OCI-LY7 (cell line): ENCODE data around the gene NIN. TPM values are rescaled to one million over a fixed set of nuclear protein-coding genes. Genes with fewer than 3 reads are reported as not detected.
A peak's percentile ranks its signal among the peaks of the same experiment; 100 is the strongest.

Source experiments
- BruUV-seq: library from RNA; stranded (reverse); fragments of 400-500 nt; replicated peaks from 2 replicates; lab custom pipeline; 2021; lab: Mats Ljungman, UMichigan
- CTCF ChIA-PET: fragments of 300-600 bp; sonication (Branson Sonifier 250); formaldehyde crosslinking; loops from one replicate; lab custom pipeline; 2022; ENCODE audit warnings: antibody characterized with exemption; ENCODE audit not compliant: unreplicated experiment; lab: Charles Lee
- POLR2A ChIA-PET: fragments of 300-600 bp; sonication (Branson Sonifier 250); formaldehyde crosslinking; loops from one replicate; lab custom pipeline; 2022; ENCODE audit warnings: antibody characterized with exemption; lab: Charles Lee
- DNase-seq: peaks from one replicate; pipeline ENCODE4 v3.0.0-alpha.2; 2015; ENCODE audit warnings: low spot score
- H2AFZ ChIP-seq: fragments of 200-600 bp; sonication (generic), shearing (Covaris generic); 2 replicates; pipeline ENCODE4 v1.6.1; 2014; ENCODE audit warnings: mild to moderate bottlenecking, antibody characterized with exemption, low read length, moderate library complexity
- H3K27ac ChIP-seq: fragments of 200-600 bp; sonication (generic); 2 replicates; pipeline ENCODE4 v1.5.1; 2014; ENCODE audit warnings: mixed run types, low read depth, mild to moderate bottlenecking, moderate library complexity, low read length, inconsistent platforms; ENCODE audit not compliant: poor library complexity, severe bottlenecking
- H3K36me3 ChIP-seq: fragments of 200-600 bp; sonication (generic); 2 replicates; pipeline ENCODE4 v1.6.1; 2014; ENCODE audit warnings: mild to moderate bottlenecking, antibody characterized with exemption, low read length, moderate library complexity, mixed read lengths; ENCODE audit not compliant: insufficient read depth
- H3K4me1 ChIP-seq: fragments of 200-600 bp; sonication (generic); 2 replicates; pipeline ENCODE4 v1.5.1; 2014; ENCODE audit warnings: mild to moderate bottlenecking, low read length; ENCODE audit not compliant: insufficient read depth, poor library complexity, severe bottlenecking
- H3K4me2 ChIP-seq: fragments of 200-600 bp; sonication (generic); 2 replicates; pipeline ENCODE4 v1.6.1; 2014; ENCODE audit warnings: mild to moderate bottlenecking, low read length
- H3K4me3 ChIP-seq: fragments of 200-600 bp; sonication (generic); 2 replicates; pipeline ENCODE4 v1.5.1; 2014; ENCODE audit warnings: mild to moderate bottlenecking, low read depth, low read length; ENCODE audit not compliant: poor library complexity, severe bottlenecking
- H3K79me2 ChIP-seq: fragments of 200-600 bp; sonication (generic); 2 replicates; pipeline ENCODE4 v1.6.1; 2016; ENCODE audit warnings: low read depth, mild to moderate bottlenecking, low read length, moderate library complexity, mixed read lengths; ENCODE audit not compliant: insufficient read depth
- H3K9me2 ChIP-seq: fragments of 200-600 bp; sonication (generic); 2 replicates; pipeline ENCODE4 v1.6.1; 2016; ENCODE audit warnings: mild to moderate bottlenecking, low read length, mixed read lengths; ENCODE audit not compliant: insufficient read depth
- H3K9me3 ChIP-seq: fragments of 200-600 bp; sonication (generic); 2 replicates; pipeline ENCODE4 v1.6.1; 2014; ENCODE audit warnings: mild to moderate bottlenecking, mixed run types, low read length, mixed read lengths
- H4K20me1 ChIP-seq: fragments of 200-600 bp; sonication (generic); 2 replicates; pipeline ENCODE4 v1.6.1; 2014; ENCODE audit warnings: mild to moderate bottlenecking, antibody characterized with exemption, low read length, moderate library complexity, mixed read lengths; ENCODE audit not compliant: insufficient read depth
- CTCF ChIP-seq: fragments of 200-600 bp; sonication (generic); conservative IDR thresholded peaks from 2 replicates; pipeline ENCODE4 v1.5.1; 2014; ENCODE audit warnings: mild to moderate bottlenecking, antibody characterized with exemption, low read length, moderate library complexity, mixed read lengths
- EZH2phosphoT487 ChIP-seq: fragments of 200-600 bp; sonication (generic); IDR thresholded peaks from 2 replicates; pipeline ENCODE4 v1.6.1; 2018; ENCODE audit warnings: low read depth, borderline replicate concordance, mild to moderate bottlenecking, mixed run types, antibody characterized with exemption, low read length, moderate library complexity, mixed read lengths
- intact Hi-C: fragments of 100-400 bp; cut with micrococcal nuclease; formaldehyde crosslinking; loops from one replicate; pipeline ENCODE4 v1.10.0; 2022; ENCODE audit not compliant: unreplicated experiment
- total RNA-seq, 2 experiments: library from RNA; depleted of rRNA in 1 of 2; stranded (reverse); fragments of >200 nt in 1 of 2; shearing (Covaris generic) in 1 of 2; gene quantifications; 2 replicates each; pipeline ENCODE4 v1.2.3, GENCODE V29; 2014 to 2022

Gene NIN
- total RNA-seq, 2 experiments from 2014 or later = 95.3 to 189 TPM

- POLR2A ChIA-PET = interaction anchor here (0.6 to 12.2 kb wide), 9 partner anchors 9 to 46 kb away, joined by 3 to 156 read pairs (median 4); no protein-coding TSS in a partner anchor
- no TSS peak for BruUV-seq
- H3K4me3 ChIP-seq = peak overlapping the region; percentile 50
Observed at GRCh38 chr14:50812856-50813543, 18.0 kb downstream of the NIN start.

GRCh38 chr14:50812180-50812579 lies 18.8 kb downstream of the NIN start:
- peak overlapping the region; percentile 74 for H3K27ac ChIP-seq
- H3K4me2 ChIP-seq = peak overlapping the region; percentile 76
- ChIA-PET POLR2A (interaction anchor here (0.8 to 12.2 kb wide), 8 partner anchors 10 to 36 kb away, joined by 3 to 156 read pairs (median 7); partner anchors contain the start of gene NIN), CTCF (interaction anchor here (1.3 kb wide), 1 partner anchor 17 kb away, joined by 4 read pairs; no protein-coding TSS in a partner anchor)
- intact Hi-C loops = loop anchor here (2.0 kb wide), 1 partner anchor 19 kb away; no protein-coding TSS in a partner anchor
- no peak overlapping the region for H3K4me3 ChIP-seq
- peaks cover 37% of the 10 kb centered on the region for H3K4me1 ChIP-seq
- H4K20me1 ChIP-seq = no peaks in the 10 kb centered on the region
- no peak overlapping the region for H2AFZ ChIP-seq
- DNase-seq = no peak
- peaks cover 8% of the 10 kb centered on the region; the same call in 1 of the 2 replicates for H3K9me3 ChIP-seq
- TF ChIP-seq CTCF (no peak), EZH2phosphoT487 (no peak)
- H3K9me2 ChIP-seq = no peaks in the 10 kb centered on the region
- peaks cover 90% of the 10 kb centered on the region for H3K79me2 ChIP-seq
- no TSS peak for BruUV-seq
- peaks cover 77% of the 10 kb centered on the region for H3K36me3 ChIP-seq

More at GRCh38 chr14:50812856-50813543, 18.0 kb downstream of the NIN start:
- H3K4me1 ChIP-seq = peaks cover 37% of the 10 kb centered on the region
- H3K4me2 ChIP-seq = peak overlapping the region; percentile 76
- TF ChIP-seq EZH2phosphoT487 = no peak
- TF ChIP-seq CTCF = no peak
- intact Hi-C loops = loop anchor here (2.0 kb wide), 1 partner anchor 20 kb away; no protein-coding TSS in a partner anchor
- H3K79me2 ChIP-seq = peaks cover 86% of the 10 kb centered on the region
- CTCF ChIA-PET = interaction anchor here (1.3 kb wide), 1 partner anchor 16 kb away, joined by 4 read pairs; no protein-coding TSS in a partner anchor
- H3K9me3 ChIP-seq = peaks cover 8% of the 10 kb centered on the region; the same call in 1 of the 2 replicates
- H3K36me3 ChIP-seq = peaks cover 75% of the 10 kb centered on the region
- H4K20me1 ChIP-seq = no peaks in the 10 kb centered on the region
- H2AFZ ChIP-seq = peak overlapping the region; percentile 9; the same call in 1 of the 2 replicates
- H3K27ac ChIP-seq = peak overlapping the region; percentile 74
- DNase-seq = no peak
- no peaks in the 10 kb centered on the region for H3K9me2 ChIP-seq
